ENCODE data around the gene ABR.

ABR gene

DNA sequence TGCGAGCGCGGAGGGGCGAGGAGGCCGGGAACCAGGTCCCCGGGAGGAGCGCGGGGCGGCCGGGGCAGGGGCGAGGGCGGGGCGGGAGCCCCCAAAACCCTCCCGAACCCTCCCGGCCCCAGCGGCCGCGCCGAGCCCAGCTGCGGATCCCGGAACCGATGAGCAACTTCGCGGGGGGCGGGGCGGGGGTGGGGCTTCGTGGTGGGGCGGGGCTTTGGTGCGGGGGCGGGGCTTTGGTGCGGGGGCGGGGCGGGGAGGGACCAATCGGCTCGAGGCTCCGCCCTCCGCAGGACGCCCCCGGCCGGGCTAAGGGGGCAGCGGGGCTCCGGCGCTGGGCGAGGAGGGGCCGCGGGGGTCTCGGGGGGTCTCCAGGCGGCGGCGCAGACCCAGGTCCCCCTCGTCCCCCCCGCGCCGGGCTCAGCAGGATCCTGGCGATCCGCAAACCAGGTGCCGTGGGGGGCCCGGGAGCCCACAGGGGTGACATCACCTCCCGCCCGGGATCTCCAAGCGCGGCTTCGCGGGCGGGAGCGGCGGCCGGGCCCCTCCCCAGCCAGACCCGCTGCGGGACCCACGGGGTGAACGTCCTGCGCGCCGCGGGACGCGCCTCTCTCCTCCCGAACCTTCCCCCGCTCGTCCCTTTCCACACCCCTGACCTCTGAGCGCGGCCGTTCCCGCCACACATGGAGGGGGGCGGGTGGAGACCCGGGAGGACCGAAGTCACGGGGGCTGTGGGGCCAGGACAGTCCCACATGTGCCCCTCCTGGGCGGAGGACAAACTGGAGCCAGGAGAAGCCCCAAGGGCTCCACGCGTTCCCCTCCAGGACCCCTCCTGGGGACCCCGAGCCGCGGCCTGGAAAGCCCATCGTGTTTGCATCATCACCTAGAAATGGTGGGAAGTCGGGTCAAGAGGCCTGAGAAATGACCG is at the start of gene ABR:
TSS of gene ABR (minus strand) at position 164 of the 925 bp plus-strand sequence. CDS start 254 bp downstream, outside the sequence.
- DNase-seq (ENCODE audit: low spot score), result no peak

DNA sequence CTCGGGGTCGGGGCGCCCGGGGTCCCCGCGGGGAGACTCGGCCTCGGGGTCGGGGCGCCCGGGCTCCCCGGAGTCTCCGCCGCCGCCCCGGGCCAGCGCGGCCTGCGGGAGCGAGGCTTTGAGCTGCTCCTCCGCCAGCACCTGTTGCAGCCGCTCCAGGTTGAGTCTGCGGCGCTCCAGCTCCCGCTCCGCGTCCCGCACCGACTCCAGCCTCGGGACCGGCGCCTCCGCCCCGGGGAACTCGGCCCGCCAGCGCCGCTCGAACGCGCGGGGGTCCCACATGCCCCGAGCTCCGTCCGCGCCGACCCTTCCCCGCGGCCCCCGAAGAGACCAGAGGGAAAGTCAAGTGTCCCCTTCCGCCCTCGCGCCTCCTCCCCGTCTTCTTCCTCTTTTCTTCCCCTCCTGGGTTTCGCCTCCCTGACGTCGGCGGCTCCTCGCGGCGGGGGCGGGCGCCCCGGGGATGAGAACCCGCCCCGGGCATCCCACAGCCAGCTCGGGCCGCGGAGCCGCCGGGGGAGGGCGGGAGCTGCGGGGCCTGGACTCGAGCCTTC is 49.6 kb upstream of the ABR start:
- DNase-seq (ENCODE audit: low spot score), result no peak

DNA sequence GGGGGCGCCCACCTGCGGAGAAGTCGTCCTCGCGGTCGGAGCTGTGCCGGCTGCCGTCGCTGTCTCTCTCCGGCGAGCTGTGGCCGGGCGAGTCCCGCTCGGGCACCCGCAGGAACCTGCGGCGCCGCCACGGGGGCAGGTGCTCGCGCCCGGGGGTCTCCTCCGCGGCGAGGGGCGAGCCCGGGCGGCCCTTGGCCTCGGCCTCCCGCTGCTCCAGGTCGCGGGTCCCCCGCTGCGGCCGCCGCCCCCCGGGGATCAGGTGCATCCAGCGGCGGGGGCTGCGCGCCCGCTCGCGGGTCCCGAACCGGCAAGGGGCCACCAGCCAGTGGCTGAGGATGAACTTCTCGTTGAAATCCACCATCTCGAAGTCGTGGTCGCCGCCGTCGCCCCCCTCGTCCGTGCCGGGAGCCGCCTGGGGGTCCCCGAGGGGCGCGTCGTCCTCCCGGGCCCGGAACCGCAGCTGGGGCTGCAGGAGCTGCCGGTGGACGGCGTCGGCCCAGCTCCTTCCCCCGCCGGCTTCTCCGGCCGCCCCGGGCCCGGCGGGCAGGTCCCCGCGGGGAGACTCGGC is 49.1 kb upstream of the ABR start:
- no peak for DNase-seq (ENCODE audit: low spot score)

DNA sequence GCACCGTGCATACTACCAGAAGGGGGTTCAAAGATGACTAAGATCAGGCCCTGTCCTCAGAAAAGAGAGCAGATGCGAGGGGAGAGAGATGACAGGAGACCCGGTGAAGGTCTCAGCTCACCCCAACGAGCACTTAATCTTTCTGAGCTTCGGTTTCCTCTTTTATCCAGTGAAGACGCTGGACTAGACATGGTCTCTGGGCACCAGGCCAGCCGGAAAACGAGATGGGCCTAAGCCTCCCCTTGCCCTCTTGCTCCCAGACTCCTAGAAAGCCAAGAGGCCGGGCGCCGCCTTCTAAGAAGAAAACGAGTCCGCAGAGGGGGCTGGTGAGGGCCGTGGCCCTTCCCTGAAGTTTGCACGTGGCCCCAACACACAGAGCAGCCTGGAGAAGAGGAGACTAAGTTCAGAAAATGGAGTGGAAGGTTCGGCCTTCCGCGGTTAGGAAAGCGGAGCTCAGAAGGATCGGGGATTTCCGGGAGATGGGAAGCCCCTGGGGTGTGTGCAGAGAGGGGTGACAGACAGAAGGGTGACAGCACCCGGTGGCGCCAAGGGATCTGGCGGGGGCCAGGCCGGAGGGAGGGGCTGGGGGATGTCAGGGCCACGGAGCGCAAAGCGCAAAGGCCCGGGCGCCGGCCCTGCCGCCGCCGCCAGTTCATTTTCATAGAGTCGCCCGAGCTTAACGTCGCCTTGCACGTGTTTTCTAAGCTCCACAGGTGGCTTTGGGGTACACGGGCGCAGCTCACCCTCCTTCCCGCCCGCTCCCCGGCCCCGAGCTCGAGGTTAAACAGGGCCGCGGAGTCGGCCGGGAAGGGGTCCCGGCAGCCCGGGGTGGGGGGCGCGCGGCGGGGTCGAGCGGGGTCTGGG is 48.4 kb upstream of the ABR start:
- DNase-seq (ENCODE audit: low spot score), result no peak

DNA sequence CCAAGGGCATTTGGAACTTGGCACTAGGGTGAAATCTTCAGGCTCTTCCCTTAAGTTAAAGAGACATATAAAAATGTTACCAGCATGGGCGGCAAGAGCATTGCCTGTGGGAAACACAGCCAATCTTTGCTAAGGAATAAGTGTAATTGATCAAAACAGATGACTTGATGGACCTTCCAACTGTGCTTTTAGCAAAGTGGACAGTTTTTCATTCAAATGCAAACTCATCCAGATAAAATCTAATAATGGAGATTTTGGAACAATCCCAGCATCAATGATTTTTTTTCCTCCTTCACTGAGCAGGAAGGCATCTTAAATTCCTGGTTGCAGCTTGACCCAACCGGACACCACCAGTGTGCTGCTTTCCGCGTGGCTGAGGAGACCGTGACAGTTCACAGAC is 47.6 kb upstream of the ABR start:
- DNase-seq (ENCODE audit: low spot score), result no peak

DNA sequence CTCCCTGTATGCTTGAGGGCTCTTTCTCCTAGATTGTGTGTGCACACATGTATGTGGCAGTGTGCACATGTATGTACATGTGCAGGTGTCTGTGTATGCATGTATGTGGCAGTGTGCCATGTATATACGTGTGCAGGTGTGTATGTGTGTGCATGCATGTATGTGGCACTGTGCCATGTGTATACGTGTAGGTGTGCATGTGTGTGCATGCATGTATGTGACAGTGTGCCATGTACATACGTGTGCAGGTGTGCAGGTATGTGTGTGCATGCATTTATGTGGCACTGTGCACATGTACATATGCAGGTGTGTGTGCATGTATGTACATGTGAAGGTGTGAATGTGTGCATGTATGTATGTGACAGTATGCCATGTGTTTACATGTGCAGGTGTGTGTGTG is 46.5 kb upstream of the ABR start:
- no peak for DNase-seq (ENCODE audit: low spot score)

DNA sequence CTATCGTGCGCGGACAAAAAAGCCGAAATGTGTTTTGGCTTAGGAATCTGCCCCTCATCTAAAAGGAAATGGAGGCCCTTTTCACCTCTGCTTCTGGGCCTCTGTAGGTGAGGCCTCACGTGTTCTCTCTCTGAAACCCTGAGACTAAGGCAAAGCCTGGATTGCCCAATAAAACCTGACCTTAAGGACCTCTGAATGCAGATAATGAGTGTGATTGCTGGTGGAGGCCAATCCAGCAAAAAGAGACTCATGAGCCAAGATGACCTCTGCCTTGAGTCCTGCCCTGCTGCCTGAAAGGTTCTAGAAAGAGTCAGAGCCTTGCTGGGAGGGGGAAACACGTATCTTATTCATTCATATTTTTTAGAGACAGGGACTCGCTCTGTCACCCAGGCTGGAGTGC is 44.5 kb upstream of the ABR start:
- peak; percentile 57 for DNase-seq (ENCODE audit: low spot score)

DNA sequence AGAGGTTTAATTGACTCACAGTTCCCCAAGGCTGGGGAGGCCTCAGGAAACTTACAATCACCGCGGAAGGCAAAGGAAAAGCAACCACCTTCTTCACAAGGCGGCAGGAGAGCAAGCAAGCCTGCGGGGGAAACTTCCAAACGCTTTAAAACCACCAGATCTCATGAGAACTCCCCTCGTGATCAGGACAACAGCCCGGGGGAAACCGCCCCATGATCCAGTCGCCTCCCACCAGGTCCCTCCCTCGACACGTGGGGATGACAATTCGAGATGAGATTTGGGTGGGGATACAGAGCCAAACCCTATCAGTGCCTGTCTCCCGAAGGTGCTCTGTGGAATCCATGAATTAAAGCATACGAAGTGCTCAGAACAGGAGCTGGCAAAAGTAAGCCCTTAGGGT is 43.9 kb upstream of the ABR start:
- no peak for DNase-seq (ENCODE audit: low spot score)

DNA sequence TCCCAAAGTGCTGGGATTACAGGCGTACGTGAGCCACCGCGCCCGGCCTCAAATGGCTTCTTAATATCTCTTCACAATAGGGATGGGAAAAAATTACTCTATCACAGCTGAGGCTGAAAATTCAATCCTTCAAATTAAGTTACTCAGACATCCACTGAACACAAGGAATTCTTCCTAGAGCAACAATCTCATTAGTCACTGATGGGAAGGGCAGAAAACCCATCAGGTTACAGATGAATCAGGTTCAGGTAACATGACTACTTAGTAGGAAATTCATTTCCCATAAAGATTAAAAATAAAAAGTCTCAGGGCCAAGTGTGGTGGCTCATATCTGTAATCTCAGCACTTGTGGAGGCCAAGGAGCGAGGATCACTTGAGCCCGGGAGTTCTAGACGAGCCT is 42.5 kb upstream of the ABR start:
- DNase-seq (ENCODE audit: low spot score), result no peak

DNA sequence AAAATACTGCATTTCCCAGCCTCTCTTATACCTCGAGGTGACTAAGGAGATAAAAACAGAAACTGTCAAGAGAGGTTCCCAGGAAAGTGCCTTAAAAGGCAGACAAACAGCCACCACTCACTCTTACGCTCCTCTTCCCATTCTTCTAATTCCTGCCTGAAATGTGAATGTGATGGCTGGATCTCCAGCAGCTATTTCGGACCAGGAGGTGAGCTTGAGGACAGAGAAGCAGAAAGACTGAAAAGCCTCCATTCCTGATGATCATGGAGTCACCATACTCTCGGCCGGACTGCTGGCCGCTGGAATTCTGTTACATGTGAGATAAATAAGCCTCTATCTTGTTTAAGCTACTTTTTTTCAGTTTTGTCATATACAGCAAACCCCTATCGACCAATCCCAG is 41.4 kb upstream of the ABR start:
- no peak for DNase-seq (ENCODE audit: low spot score)

DNA sequence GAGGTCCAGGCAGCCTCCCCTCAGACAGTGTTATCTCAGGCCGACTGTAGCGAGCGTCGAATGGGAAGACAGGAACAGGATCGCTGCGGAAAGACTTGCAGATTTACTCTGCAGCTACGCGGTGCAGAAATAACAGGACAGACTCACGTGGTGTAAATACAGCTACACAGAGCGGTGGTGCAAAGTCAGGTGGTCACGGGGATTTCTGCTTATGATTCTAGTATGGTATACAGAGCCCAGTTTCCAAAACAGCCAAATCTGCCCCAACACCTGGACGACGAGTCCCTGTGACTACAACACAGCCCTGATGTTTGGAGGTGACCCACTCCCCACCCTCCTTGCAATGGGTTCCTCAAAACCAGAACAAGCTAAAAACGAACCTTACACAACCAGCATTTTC is 40.6 kb upstream of the ABR start:
- DNase-seq (ENCODE audit: low spot score), result no peak

DNA sequence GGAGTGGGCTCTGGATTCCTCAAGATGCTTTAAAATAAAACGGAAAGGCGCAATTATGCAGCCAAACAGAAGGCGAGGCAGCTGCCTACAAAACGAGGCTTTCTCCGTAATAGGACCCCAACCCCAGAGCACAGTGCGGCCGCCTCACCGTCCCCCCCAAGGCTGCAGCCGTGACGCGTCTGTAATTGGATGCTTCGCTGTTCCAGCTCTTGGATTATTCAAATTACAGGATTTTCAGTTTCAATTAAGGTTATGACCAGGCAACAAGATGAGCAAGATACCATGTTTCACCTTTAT is 37.3 kb upstream of the ABR start:
- no peak for DNase-seq (ENCODE audit: low spot score)

DNA sequence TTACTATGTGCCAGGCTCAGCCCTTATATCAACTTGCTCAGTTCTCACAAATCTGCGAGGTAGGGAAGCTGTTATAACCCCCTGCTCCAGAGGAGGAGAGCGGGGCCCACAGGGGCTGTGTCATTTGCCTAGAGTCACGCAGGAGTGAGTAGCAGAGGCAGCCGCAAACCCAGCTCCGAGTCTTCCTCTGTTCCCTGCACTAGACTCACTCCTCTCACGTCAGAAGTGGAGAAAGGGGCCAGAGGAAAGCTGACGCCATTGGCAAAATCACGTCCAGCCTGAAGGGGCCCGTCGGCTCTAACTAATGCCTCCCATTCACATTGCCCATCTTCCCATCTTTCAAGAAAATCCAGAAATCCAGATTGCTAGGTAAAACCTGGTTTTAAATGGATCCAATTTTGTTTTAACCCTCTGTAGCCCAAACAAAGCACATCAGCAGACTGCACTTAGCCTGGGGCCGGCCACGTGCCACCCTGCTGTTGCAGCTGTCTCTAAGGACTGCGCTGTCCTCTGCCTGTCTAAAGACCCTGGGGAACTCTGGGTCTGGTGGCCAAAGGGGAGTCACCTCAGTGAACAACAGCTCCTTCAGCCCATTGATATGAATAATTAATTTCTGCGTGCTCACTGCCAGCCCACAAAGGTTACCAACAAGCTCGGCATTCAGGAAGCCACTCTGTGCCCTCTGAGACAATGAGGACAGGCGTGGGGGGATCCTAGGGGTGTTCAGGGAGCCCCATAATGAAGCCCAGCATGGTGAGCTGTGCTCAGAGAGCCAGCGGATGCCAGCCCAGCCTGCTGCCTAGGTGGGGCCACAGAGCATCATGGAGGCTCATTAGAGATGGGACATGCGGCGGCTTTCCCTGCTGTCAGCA is 36.7 kb upstream of the ABR start:
- DNase-seq (ENCODE audit: low spot score), result no peak

DNA sequence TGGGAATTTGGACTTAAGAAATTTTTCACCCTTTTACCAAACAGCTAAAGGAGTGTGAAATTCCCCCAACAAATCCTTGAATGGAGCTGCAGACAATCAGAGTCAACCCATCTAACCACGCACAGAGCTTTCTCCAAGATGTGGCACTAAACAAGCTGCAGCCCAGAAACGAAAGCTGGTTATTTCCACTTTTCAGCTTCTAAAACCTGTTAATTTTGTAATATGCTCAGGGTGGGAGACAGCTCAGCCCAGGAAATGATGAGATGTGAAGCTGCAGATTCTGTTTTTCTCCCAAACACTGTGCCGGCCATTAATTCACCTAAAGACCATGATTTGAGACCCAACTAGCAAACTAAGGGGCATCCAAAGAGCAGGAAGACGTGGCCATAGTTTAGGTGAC is 33.2 kb upstream of the ABR start:
- DNase-seq (ENCODE audit: low spot score), result no peak

DNA sequence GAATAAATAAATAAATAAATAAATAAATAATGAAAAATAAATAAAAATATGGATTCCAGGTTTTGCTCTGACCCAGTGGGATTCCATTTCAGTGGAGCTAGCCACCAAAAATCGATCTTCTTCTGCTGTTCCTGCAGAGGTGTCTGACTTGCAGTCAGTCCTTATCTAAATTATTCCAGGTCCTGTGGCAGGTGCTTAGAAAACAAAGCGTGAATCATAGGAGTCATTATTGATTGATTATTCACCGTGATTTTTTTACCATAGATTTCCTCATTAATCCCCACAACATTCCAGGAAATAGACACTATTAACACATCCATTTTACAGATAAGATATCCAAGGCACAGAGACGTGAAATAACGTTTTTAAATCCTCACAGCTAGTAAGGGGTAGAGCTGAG is 31.5 kb upstream of the ABR start:
- DNase-seq (ENCODE audit: low spot score), result no peak

DNA sequence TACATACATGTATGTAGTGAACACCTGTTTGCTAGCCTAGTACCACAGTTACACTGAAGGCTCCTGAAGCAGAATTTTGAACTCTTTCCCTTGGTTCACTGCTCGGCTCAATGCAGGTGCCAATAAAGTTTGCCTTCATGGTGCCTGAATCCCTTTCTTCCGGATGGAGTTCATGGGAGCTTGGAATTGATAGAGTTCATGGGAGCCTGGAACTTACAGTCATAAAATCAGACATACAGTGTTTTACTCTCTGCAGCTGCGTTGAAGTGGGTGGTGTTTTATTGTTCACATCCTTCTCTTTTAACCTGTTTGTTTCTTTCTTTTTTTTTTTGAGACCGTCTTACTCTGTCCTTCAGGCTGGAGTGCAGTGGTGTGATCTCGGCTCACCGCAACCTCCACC is 29.2 kb upstream of the ABR start:
- no peak for DNase-seq (ENCODE audit: low spot score)

DNA sequence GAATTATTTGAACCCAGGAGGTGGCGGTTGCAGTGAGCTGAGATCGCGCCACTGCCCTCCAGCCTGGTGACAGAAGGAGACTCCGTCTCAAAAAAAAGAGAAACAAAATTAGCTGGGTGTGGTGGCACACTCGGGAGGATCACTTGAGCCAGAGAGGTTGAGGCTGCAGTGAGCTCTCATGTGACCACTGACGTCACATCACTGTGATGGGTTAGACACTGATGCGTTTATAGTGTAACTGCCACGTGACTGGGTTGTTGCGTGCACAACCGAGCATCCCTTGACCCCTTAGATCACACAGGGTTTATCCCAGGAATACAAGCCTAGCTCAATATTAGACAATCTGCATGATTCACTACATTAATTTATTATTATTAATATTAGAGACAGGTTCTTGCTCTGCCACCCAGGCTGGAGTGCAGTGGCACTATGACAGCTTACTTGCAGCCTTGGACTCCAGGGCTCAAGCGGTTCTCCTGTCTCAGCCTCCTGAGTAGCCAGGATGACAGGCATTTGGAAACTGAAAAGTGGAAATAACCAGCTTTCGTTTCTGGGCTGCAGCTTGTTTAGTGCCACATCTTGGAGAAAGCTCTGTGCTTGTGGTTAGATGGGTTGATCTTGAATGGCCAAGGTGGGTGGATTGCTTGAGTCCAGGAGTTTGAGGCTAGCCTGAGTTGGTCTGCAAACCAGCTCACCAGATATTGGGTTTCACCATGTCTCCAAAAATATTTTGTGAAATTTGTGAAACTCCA is 26.4 kb upstream of the ABR start:
- DNase-seq (ENCODE audit: low spot score), result no peak

DNA sequence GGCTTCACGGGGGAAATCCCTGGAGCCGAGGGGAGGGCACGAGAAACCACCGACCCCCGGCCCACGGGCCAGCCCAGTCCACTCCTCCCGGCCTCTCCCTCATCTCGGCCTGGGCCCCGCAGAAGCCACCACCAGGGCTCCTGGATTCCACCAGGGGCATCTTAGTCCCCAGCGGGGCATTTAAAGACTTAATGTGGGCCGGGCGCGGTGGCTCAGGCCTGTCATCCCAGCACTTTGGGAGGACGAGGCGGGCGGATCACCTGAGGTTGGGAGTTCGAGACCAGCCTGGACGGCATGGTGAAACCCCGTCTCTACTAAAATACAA is 24.1 kb upstream of the ABR start:
- no peak for DNase-seq (ENCODE audit: low spot score)

DNA sequence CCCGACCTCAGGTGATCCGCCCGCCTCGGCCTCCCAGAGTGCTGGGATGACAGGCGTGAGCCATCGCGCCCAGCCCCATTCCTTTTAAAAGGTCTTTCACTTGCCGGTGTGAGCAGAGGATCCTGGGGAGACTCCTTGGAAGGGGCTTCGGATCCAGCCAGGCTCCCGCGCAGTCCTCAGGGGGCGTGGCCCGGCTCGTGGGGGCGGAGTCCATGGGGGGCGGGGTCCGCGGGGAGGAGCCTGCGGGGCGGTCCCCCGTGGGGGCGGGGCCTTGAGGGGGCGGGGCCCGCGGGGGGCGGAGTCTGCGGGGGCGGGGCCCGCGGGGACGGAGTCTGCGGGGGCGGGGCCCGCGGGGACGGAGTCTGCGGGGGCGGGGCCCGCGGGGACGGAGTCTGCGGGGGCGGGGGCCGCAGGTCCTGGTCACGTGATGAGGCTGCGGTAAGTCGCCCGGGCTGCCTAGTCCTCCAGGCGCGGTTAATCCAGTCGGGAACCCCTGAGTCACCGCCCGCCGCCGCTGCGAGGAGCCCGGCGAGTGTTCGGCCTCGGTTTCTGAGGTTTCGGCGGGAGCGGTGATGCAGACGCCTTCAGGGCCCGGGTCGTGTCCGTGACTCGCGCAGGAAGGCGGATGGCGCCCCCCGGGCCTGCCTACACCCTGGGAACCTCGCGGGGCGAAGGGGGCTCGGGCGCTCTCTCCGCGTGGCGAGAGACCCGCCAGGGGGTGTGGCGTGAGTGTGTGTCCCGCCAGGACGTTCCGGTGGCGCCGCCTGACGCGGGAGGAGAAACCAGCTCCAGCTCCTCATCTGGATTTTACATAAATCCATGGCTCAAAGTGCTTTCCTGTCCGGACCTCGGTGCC is 23.6 kb upstream of the ABR start:
- no peak for DNase-seq (ENCODE audit: low spot score)

DNA sequence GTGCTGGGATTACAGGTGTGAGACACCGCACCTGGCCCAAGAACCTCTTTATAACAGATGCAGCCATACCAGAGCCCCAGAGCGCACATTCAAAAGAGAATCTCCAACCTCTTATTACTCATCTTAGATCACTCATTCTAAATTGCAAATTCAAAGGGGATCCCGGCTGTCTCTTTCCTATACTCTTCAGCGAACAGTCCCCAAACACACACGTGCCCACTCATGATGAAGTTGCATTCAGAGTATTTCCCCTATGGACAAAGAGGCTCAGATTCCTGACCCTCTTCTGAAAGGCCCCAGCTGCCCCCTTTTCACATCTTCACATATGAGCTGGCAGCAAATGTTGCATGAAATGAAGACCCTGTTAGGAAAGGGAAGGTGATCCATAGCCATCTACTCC is 22.5 kb upstream of the ABR start:
- no peak for DNase-seq (ENCODE audit: low spot score)

Measured in HuH-7 (cell line).